ENCODE measurements around the gene OR2G6.

The OR2G6 gene

DNA sequence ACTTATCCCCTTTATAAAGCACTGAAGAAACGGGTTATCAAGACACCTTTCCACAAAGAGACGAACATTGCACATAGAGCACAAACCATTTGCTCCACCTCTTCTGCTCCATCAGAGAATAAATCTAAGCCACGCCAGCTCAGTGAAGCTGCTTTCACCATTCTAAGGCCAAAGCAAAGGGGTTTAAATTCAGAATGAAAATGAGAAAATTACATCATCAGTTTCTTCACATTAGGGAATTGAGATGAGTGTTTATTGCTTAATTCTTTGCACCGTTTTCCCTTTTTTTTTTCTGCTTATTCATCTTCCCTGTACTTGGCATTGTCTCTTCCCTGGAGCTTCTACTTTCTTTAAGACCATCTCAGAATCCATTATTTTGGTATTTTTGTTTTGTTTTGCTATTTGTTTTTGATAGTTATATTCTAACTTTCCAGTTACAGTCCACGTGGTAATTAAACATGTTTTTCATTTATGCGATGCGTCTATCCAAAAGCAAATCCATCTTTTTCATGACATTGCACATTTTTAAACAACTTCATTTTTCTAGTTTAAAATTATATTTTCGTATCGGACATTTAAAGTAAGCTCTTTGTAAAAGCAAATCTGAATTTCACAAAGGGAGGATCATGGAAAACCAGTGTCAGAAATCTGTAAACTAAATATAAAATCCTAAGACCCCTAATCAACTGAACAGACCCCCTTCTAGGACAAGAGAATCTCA is 68.5 kb downstream of the OR2G6 start:
- DNase-seq, result no peak

All from activated effector memory CD4-positive, alpha-beta T cell treated with Interleukin-2 at 50 U/mL for 16 hours (primary cell).